Heart left ventricle (tissue), 13 donors: ENCODE measurements around the gene GPC6.

Experiments
- POLR2A ChIP-seq, 2 donors: fragments of 450-650 bp; IDR thresholded peaks; one replicate each; pipeline ENCODE4 v1.6.1; 2017; ENCODE audit warnings: antibody characterized with exemption in 2 of 2, mild to moderate bottlenecking in 2 of 2, moderate library complexity in 2 of 2
- TF ChIP-seq, protein P1 (sequence below), 12 donors: fragments of 200-600 bp; sonication (generic) in 4 of 12; IDR thresholded peaks; one replicate each; pipeline versions ENCODE4 v1.5.0 to v1.8.0; 2018 to 2022; ENCODE audit warnings: antibody characterized with exemption in 12 of 12, mild to moderate bottlenecking in 5 of 12
- donor health status: ischemic (EF 13 %, LVEDD 7.1; RV severe dilation, severe dysfunction).
- donor health status: DM: no; HTN: yes; CAD: no.
- donor health status: DM: no; HTN: no; CAD: no.
- donor health status: ischemic (EF 25% LVEDD 6.9; RV normal size, moderate dysfunction).
- donor health status: ischemic (EF 25% LVEDD 5.7; RV mildly dilated, moderate dysfunction).
- donor health status: ischemic (EF 35%, LVEDD 5.7; RV mildly dilated, moderate dysfunction).
- donor health status: nonischemic (EF 11% LVEDD 7.7; RV severe dilation, severe dysfunction).
- donor health status: DM: yes; HTN: yes; CAD: no.
- donor health status: PGD.
- donor health status: ischemic (EF 29% LVEDD 5.4; RV normal size, mild dysfunction).
- donor health status: nonischemic (EF 23%, LVEDD 6.1; RV moderate dilation, normal function).

DNA sequence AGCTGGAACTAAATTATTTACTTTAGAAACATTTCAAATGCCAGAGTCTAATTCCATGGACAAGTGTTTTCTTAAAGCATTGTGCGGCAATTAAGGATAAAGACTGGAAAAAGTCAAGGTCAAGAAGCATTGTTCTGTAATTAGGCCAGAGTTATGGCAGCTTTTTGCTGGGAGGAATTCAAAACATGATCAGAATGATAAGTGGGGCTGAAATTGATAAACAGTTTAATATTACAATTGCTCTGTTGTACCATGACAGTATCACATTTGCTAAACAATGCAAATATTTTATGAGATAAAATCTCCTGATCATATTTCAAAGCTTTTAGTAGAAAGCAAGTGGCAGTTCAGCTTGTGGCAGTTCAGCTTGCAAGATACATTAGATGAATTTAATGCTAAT is 513.7 kb downstream of the GPC6 start:
- TF ChIP-seq, protein P1, sequence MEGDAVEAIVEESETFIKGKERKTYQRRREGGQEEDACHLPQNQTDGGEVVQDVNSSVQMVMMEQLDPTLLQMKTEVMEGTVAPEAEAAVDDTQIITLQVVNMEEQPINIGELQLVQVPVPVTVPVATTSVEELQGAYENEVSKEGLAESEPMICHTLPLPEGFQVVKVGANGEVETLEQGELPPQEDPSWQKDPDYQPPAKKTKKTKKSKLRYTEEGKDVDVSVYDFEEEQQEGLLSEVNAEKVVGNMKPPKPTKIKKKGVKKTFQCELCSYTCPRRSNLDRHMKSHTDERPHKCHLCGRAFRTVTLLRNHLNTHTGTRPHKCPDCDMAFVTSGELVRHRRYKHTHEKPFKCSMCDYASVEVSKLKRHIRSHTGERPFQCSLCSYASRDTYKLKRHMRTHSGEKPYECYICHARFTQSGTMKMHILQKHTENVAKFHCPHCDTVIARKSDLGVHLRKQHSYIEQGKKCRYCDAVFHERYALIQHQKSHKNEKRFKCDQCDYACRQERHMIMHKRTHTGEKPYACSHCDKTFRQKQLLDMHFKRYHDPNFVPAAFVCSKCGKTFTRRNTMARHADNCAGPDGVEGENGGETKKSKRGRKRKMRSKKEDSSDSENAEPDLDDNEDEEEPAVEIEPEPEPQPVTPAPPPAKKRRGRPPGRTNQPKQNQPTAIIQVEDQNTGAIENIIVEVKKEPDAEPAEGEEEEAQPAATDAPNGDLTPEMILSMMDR (IDR thresholded peaks at IDR 0.05) = no peak
- TF ChIP-seq POLR2A (IDR thresholded peaks at IDR 0.05) = no peak
